GM10847 (cell line): Measurements from ENCODE around the gene SLC17A8.

Experiments
- POLR2A ChIP-seq: IDR thresholded peaks from 2 replicates; pipeline ENCODE4 v1.6.1; 2011; ENCODE audit not compliant: insufficient read length; ENCODE audit errors: extremely low read depth

The SLC17A8 gene

DNA sequence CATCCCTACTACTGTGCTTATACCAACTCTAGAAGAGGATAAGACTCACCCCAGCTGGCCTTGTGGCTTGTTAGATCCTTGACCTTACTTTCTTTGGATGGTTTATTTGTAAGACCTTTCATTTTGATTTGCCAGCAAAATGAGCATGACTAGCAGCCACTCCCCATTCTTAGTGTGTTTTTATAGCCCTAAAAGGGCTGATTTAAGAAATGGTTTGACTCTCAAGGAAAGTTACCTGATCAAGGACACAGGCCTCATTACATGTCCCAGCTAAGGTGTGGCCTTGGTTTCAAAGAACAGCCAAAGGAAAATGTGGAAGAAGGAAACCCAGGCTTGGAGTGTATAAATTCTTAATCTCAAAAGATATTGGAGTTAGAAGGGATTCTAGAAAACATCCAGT lies 41.4 kb downstream of the SLC17A8 start:
- TF ChIP-seq POLR2A: no peak

DNA sequence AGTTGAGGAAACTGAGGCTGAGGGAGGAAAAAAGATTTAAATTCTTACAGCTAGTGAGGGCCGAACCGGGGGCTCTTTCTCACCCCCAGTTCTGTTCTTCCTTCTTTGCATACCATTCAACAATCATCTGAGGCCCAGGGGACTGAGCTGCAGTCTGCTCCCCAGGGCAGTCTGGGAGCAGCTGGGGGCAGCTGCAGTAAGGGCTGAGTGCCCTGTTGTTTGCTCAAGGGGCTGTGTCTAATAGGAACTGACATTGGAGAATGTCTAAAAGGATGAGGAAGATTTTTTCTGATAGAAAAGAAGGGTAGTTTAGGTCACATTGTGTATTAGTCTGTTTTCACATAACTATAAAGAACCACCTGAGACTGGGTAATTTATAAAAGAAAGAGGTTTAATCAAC lies 42.2 kb downstream of the SLC17A8 start:
- no peak for TF ChIP-seq POLR2A

DNA sequence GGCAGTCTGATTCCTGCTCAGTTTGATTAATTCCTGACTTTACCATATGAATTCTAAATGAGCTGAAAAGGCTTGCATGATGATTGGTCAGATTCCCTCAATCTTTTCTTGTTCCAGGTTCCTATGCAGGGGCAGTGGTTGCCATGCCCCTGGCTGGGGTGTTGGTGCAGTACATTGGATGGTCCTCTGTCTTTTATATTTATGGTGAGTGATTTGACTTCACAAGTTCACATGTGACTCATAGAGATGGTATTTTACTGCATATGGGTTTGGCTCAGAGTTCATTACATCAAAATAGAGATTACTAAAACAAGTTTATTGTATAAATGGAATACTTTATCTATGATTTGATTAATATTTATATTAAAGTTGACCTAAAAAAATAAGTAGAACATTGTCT lies 44.8 kb downstream of the SLC17A8 start:
- no peak for TF ChIP-seq POLR2A

DNA sequence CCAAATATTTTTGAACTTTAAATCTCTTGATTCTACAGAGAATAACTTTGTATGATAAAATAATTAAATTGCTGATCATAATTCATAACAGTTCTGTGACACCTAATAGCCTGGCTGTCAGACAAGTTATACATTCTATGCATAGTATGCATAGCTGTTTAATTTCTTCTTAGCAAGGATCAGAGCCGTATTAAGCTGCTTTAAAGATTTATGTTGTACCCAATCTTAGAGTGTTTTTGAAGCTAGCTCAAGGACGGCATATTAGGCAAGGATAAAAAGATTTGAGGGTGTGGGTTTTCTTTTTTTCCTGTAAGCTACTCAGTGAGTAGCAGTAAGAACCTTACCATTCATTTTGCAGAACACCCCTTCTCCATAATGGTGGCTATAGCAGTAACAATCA lies 45.9 kb downstream of the SLC17A8 start:
- no peak for TF ChIP-seq POLR2A

DNA sequence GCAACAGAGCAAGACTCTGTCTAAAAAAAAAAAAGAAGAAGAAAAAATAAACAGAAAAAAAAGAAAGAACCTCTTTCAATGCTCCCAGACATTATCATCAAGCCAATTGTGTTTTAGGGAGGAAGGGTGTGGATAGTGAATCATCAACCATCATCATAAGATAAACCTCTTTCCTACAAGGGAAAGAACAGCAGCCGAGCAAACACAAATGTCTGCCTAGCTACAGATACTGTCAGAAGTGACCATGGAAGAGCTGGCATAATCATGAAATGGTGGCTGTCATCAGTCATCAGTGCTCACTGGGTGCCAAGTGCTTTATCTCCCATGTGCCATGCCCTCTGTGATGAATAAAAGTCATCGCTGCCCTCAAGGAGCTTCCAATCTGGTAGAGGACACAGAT lies 46.6 kb downstream of the SLC17A8 start:
- TF ChIP-seq POLR2A: no peak

DNA sequence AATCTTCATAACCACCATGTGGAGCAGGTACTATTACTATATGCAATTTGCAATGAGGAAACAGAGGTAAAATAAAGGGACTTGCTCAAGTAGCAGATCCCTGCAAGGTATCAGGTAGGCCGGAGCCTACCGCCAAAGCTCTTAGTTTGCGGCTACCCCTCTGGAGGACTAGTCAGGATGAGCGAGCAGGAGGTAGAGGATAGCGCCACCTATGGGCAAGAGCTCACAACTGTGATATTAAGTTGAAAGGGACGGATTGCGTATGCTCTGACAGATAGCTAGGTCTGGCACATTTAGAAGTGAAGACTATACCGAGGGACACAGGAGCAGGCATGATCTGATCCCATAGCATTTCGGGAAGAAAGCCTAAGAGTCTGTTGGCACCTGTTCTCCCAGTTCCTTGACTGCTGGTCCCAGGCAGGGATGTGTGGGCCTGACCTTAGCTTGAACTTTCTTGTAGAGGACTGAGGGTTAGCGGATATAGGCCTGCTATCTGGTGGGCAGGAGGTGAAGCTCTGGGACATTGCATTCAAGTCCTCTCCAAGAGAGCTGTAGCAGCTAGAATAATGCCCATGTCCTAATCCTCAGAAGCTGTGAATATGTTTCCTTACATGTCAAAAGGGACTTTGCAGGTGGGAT lies 48.0 kb downstream of the SLC17A8 start:
- no peak for TF ChIP-seq POLR2A

DNA sequence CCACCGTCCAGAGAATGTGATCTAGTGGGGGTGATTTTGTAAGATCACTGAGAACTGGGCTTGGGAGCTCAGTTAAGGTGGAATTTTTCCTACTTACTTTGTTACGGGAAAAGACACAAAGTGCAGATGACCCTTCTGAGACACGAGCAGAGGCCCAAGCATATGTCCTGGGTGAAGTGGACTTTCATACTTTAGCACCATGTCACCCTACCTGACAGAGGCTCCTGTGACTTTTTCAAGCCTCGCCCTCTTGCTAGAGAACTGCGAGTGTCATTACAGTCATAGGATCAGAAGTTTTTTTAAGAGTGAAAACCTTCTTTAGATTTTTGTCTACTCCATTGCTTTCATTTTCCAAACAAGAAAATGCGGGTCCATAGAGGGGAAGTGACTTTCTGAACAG lies 56.1 kb downstream of the SLC17A8 start:
- TF ChIP-seq POLR2A: no peak

DNA sequence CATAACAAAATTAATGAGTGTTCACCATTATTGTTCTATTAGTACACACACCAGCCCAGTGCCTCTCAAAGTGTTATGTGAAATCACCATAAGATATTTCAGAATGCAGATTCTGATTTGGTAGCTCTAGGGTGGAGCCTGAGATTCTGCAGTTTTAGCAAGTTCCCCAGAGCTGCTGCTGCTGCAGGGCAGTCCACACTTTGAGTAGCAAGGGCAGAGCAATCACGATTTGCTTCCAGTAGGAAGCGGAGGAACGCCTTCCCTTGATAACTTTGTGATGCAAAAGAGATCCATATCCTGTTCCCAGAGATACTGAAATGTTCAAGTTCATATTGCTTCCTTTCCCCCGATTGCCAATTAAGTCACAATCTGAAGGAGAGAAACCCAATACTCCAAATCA lies 57.9 kb downstream of the SLC17A8 start:
- TF ChIP-seq POLR2A: no peak

DNA sequence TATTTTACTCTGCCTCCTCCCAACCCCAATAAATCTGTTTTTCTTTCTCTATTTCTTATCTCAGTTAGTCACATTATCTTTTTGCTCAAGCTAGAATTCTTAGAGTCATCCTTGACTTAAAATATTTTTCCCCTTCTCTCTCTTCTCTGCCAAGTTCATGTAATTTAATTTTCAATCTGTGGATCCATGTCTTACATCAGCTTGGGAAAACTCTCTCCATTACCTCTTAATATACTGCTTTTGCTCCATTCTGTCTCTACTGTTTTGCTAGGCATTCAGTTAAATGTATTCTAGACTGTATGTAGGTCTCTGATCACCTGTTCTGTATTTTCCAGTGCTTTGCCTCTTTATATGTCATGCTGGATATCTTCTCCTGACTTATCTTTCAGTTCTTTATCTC lies 65.8 kb downstream of the SLC17A8 start:
- TF ChIP-seq POLR2A: no peak

DNA sequence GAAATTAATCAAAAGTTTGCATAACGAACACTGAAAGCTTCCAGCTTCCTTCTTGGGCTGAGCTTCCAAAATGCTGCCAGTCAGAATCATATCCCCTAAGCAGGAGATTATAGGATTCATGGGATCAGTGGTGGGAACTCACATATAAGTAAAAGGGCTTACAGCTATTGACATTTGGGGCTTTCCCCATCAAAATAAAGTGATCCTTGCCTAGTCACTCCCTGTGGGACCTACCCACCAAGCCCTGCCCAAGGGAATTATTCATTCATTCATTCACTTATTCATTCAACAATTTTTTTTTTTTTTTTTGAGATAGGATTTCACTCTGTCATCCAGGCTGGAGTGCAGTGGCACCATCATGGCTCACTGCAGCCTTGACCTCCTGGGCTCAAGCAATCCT lies 69.3 kb downstream of the SLC17A8 start:
- TF ChIP-seq POLR2A: no peak

DNA sequence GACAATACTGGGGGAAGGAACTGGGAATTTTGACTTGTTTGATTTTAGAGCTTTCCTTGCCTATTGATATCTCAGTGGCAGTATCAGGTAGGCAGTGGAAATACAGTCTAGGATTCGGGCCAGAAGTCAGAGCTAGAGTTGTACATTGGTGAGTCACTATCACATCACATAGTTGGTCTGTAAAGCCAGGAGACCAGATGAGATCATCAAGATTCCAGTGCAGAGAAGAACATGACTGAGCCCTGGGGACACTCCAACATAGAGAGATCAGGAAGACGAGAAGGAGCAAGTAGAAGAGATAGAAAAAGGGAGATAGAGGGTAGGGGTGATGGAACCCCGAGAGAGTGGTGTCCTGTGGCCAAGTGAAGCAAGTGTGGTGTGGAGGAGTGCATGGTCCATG lies 70.2 kb downstream of the SLC17A8 start:
- no peak for TF ChIP-seq POLR2A

DNA sequence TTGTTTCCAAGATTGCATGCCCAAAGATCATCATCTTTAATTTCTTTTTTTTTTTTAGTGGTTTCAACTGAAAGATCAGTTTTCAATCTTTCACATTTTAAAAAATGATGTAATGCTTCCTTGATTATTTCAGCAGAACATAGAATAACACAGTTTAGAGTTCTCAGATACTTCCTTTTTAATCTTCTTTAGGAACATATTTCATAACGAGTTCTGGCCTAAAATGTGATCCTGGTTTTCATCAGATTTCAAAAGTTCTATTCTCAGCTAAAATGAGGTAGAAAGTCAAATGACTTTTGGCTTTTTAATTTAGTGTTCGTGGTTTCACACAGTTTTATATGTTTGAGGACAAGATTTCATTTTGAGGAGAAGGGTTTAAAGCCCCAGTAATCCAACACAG lies 76.8 kb downstream of the SLC17A8 start:
- no peak for TF ChIP-seq POLR2A

DNA sequence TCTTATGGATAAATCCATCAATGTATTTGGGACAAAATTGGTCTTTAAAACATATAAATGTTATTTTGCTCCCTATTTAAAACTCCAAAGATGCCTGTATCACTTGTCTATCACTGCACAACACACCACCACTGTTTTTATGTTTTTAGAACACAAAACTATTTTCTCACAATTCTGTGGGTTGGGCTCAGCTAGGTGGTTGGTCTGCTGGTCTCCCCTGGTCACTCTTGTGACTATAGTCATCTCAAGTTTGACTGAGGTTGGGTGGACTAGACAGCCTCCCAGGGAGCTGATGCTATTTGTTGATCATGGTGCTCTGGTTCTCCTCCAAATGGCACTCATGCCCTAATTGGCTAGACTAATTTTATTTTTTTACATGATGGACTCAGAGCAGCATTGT lies 77.3 kb downstream of the SLC17A8 start:
- no peak for TF ChIP-seq POLR2A

DNA sequence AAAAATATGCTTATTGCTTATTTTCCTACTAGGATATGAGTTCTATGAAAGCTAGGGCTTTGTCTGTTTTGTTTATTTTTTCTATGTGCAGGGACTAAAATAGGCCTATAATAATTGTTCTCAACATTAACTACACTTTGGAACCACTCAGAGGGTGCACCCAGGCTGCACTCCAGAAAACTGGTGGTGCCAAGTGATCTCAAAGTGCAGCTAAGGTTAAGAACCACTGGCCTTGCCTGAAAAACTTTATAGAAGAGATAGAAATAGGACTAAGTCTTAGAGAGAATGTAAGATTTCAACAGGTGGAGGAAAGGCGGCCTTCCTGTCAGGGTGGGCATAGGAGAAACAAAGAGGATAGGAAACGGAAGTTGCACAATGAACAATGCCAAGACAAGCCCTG lies 79.1 kb downstream of the SLC17A8 start:
- TF ChIP-seq POLR2A: no peak

DNA sequence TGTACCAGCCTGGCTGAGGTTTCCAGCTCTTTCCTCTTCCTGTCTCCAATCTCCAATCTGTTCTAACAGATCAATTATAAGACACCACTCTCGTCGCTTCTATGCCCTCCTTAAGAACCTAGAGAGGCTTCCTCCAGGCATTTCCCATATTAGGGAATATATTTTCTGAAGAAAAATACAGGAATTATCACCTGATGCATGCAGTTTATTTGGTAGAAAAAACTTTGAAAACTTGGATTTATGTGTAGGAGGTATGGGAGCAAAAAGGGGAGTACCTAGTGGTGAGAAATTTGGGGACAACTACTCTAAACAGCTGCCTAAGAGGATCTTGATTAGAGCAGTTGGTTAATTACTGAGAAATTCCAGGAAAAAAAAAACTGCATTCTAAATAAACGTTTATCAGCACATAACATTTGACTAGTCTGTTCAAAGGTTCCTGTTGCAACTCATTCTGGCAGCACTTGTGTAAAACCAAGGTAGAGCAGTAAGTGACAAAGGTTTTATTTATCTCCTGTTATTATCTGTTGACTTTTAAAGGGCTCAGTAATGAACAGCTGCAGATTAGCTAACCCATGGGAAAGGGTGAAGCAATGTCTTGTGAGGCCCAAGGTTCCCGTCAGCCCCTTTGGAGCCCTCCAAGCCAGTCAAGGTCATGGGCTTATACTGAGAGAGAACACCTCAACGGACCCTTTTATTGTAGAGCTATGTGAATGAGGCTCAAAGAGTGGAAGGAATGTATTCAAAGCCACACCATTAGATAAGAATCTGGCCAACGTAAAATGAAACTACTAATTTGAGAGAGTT lies 80.4 kb downstream of the SLC17A8 start:
- no peak for TF ChIP-seq POLR2A

DNA sequence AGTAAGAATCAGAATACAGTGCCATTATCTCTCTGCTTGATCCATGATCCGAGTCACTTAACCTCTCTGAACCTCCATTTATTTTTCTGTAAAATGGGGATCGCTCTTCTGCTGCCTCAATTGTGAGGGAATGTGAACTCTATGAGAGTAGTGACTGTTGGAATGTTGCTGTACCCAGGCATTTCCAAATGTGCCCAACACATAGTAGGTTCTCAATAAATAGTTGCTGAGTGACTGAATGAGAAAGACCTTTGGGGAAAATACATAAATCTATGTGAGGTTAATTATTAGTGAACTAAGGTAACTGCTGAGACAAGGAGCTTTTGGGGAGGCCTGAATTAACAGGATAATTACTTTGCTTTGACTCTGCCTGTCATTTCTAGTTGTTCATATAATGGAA lies 82.9 kb downstream of the SLC17A8 start:
- TF ChIP-seq POLR2A: no peak

DNA sequence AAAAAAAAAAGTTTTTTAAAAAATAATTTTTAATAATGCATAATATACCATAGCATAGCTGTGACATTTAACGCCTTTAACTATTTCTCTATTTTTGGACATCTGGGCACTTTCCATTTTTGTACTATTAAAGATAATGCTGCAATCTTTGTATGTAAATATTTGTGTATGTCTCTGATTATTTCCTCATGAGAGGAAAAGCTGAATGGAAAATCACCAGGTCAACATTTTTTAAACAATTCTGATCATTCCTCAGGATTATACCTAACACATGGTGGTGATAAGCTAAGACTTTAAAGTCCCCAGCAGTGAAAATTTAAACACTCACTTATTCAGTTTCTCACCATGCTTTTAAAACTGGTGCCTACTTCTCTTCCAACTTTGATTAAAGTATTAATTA lies 85.5 kb downstream of the SLC17A8 start:
- TF ChIP-seq POLR2A: no peak
